Mesangial cell (primary cell): ENCODE results near the gene RAB41. TPM values are rescaled to one million over a fixed set of nuclear protein-coding genes. Genes with fewer than 3 reads are reported as not detected.

ENCODE experiments used
- total RNA-seq: library from RNA; depleted of rRNA; stranded (reverse); fragments of >200 nt; gene quantifications from 2 replicates; pipeline ENCODE4 v1.2.3, GENCODE V29; 2015

The RAB41 gene
- total RNA-seq, result not detected in 2 replicates

DNA sequence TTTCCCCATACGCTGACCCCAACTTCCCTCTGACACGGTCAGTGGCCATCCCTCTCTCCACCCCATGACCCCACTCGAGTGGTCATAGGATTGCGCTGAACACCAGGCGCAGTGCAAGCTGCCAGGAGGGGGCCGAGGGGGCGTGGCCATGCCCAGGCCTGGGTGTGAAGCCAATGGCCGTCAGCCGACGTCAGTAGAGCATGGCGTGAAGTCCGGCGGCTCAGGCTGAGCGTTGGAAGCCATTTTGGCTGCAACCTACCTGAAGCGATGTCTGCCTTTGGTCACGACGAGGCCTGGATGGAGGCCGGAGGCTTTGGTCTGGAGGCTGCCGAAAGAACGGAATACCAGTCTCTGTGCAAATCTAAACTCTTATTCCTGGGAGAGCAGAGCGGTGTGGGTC lies at the start of gene RAB41:
RAB41 (plus strand) TSS at position 222 of the 400 bp plus-strand sequence; CDS start at position 268, 46 bp downstream.

DNA sequence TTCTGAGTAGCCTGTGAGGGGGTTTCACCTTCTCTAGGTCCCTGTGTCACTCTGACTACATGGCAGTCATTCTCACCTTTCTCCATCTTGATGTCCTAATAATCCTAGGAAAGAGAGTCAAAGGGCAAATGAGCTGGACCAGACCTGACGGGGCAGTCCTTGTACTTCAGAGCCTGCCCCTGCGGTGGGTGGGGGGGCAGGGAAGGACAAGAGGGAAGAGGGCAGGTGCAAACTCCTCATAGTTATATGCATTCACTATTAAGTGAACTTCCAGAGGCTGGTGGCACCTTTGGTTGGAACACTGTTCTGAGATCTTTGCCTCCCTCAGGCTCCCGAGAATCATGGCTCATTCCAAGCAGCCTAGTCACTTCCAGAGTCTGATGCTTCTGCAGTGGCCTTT lies 47.6 kb upstream of the RAB41 start, which contains the start of gene AWAT1:
AWAT1 (plus strand) TSS at position 301 of the 400 bp plus-strand sequence; CDS start at position 342, 41 bp downstream.

DNA sequence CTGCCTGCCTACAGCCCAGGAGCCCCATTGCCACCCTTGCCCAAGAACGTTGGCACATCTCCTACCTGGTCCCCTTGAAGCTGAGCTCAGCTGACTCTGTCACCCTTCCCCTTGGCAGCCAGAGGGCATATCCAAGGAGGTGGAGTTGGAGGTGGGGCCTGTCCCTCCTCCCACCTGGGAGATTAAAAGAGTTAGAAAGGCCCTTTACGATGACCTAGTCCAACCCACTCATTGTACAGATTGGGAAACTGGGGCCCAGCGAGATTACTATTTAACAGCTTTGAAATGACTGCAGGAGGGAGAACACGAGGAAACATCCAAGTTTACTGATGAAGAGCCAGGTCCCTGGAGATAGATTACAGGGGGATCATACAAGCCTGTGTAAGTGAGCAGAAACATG lies 21.9 kb upstream of the RAB41 start, which contains the start of gene P2RY4:
P2RY4 (minus strand) TSS at position 101 of the 400 bp plus-strand sequence. CDS start 580 bp downstream, outside the sequence.

DNA sequence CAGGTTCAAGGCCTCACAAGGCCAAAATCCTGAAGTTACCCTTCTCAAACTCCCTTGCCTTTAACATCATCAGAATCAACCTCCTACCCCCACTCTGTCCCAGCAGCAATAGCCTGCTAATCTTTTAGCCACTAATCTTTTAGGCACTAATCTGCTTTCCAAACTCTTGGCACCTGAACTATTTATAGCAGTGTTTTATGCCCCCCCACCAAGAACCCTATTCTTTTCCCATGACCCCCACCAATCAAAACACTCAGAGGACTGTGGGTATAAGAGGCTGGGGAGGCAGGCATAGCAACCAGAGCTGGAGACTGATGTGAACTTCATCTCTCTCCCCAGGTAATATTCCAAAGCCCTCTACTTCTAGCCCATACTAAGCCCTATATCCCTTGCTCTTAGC lies 13.9 kb upstream of the RAB41 start, which contains the start of gene ARR3:
ARR3 (plus strand) TSS at position 301 of the 400 bp plus-strand sequence. CDS start 1,052 bp downstream, outside the sequence.

DNA sequence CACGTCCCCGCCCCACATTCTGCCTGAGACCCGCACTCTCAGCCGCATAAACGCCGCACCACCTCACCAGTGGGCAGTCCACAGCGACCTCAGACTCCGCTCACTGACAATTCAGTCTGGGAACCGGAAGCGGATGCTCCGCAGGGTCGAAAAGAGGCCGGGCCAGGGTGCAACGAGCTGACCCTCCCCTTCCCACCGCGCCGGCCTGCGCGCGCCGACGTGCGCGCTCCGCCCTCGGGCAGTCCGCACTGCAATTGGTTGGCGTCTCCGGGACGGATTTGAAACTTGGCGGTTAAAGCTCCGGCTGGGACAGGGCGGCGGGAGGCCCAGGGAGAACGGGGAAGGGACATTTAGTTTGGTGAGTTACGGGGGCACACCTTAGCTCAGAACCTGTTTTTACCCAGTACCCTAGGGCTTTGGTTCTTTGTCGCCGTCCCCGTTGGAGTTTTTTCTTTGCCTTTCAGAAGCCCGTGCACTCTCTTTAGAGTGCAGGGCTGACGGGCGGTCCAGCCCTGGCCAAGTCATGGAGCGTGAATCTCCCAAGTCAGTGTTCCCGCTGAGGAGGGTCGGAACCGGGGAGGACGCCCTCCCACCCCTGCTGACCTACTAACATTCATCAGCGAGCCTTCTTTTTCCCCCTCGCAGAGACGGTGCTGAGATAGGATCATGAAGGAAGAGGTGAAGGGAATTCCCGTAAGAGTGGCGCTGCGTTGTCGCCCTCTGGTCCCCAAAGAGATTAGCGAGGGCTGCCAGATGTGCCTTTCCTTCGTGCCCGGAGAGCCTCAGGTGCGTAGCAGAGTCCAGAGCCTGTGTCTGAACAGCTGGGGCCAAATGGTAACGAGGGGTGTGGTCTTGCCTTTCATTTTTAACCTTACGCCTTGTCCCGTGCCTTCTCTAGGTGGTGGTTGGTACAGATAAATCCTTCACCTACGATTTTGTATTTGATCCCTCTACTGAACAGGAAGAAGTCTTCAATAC lies 8.1 kb downstream of the RAB41 start, which contains the start of the genes KIF4A and PDZD11:
KIF4A (plus strand) TSS at position 312 of the 978 bp plus-strand sequence; CDS start at position 667, 355 bp downstream.
PDZD11 (minus strand) TSS at position 135 of the 978 bp plus-strand sequence. CDS start 586 bp downstream, outside the sequence.

Other genes with a start within 250 kb of the RAB41 start
- not detected in 2 replicates for gene AWAT2, start 232.2 kb upstream of the RAB41 start, total RNA-seq
- gene OTUD6A, start 219.7 kb upstream of the RAB41 start, total RNA-seq, result not detected in 2 replicates
- gene IGBP1, start 148.7 kb upstream of the RAB41 start, total RNA-seq, result 29.0 and 61.9 TPM in 2 replicates
- gene DGAT2L6, start 104.7 kb upstream of the RAB41 start, total RNA-seq, result not detected in 2 replicates
- not detected in 2 replicates for gene AWAT1, start 47.5 kb upstream of the RAB41 start, total RNA-seq
- gene P2RY4, start 22.0 kb upstream of the RAB41 start, total RNA-seq, result 0.13 TPM in 1 of 2 replicates, not detected in the other
- not detected in 2 replicates for gene ARR3, start 13.8 kb upstream of the RAB41 start, total RNA-seq
- gene PDZD11, start 7.8 kb downstream of the RAB41 start, total RNA-seq, result 52.2 and 58.7 TPM in 2 replicates
- gene KIF4A, start 7.9 kb downstream of the RAB41 start, total RNA-seq, result 0.76 and 23.8 TPM in 2 replicates
- 0.25 TPM in 1 of 2 replicates, not detected in the other for gene GDPD2, start 141.1 kb downstream of the RAB41 start, total RNA-seq
- 17.3 and 22.1 TPM in 2 replicates for gene DLG3, start 162.7 kb downstream of the RAB41 start, total RNA-seq